Hepatocyte (in vitro differentiated cells): ENCODE data around the gene MPV17. TPM values are rescaled to one million over a fixed set of nuclear protein-coding genes. Genes with fewer than 3 reads are reported as not detected.
"Not testable (repeated sequence)": the region's sequence is repeated elsewhere in the genome, so short reads cannot be mapped to it uniquely, and the experiment has no call there.

Experiments
- DNase-seq: peaks from one replicate; pipeline ENCODE4 v3.0.0-alpha.2; 2016; ENCODE audit warnings: low spot score
- H2AFZ ChIP-seq: fragments of 200-600 bp; sonication (generic); 2 replicates; pipeline ENCODE4 v1.6.0; 2016; ENCODE audit warnings: antibody characterized with exemption, mild to moderate bottlenecking
- H3K27ac ChIP-seq: fragments of 200-600 bp; sonication (generic); 2 replicates; pipeline ENCODE4 v1.5.1; 2016; ENCODE audit warnings: mild to moderate bottlenecking
- H3K27me3 ChIP-seq: fragments of 200-600 bp; sonication (generic); 2 replicates; pipeline ENCODE4 v1.6.1; 2016
- H3K36me3 ChIP-seq: fragments of 200-600 bp; sonication (generic); replicated peaks from 2 replicates; pipeline ENCODE4 v1.5.1; 2016; ENCODE audit warnings: low read depth; ENCODE audit not compliant: insufficient read depth
- H3K4me1 ChIP-seq: fragments of 200-600 bp; sonication (generic); 2 replicates; pipeline ENCODE4 v1.5.1; 2016; ENCODE audit warnings: mild to moderate bottlenecking, moderate library complexity; ENCODE audit not compliant: insufficient read depth
- H3K4me2 ChIP-seq: fragments of 200-600 bp; sonication (generic); 2 replicates; pipeline ENCODE4 v1.6.0; 2016
- H3K4me3 ChIP-seq: fragments of 200-600 bp; sonication (generic); 2 replicates; pipeline ENCODE4 v1.5.1; 2016; ENCODE audit warnings: mild to moderate bottlenecking
- H3K79me2 ChIP-seq: fragments of 200-600 bp; sonication (generic); 2 replicates; pipeline ENCODE4 v1.6.0; 2017; ENCODE audit warnings: mild to moderate bottlenecking
- H3K9me2 ChIP-seq: fragments of 200-600 bp; sonication (generic); replicated peaks from 2 replicates; pipeline ENCODE4 v1.6.0; 2017; ENCODE audit warnings: mild to moderate bottlenecking; ENCODE audit not compliant: insufficient read depth
- H3K9me3 ChIP-seq: fragments of 200-600 bp; sonication (generic); 2 replicates; pipeline ENCODE4 v1.5.1; 2016; ENCODE audit warnings: low read depth, mild to moderate bottlenecking
- H4K20me1 ChIP-seq: fragments of 200-600 bp; sonication (generic); 2 replicates; pipeline ENCODE4 v1.6.0; 2016; ENCODE audit warnings: mild to moderate bottlenecking; ENCODE audit not compliant: insufficient read depth, poor library complexity, severe bottlenecking
- CTCF ChIP-seq: fragments of 200-600 bp; sonication (generic); IDR thresholded peaks from 2 replicates; pipeline ENCODE4 v1.5.1; 2016; ENCODE audit warnings: antibody characterized with exemption, mild to moderate bottlenecking; ENCODE audit not compliant: poor library complexity
- EZH2 ChIP-seq: fragments of 200-600 bp; sonication (generic); IDR thresholded peaks from 2 replicates; pipeline ENCODE4 v1.6.1; 2016; ENCODE audit warnings: antibody characterized with exemption, mild to moderate bottlenecking, borderline replicate concordance
- EZH2phosphoT487 ChIP-seq: fragments of 200-600 bp; sonication (generic); IDR thresholded peaks from one replicate; pipeline ENCODE4 v1.6.1; 2018; ENCODE audit warnings: antibody characterized with exemption, mild to moderate bottlenecking, low read depth, moderate library complexity; ENCODE audit not compliant: unreplicated experiment, severe bottlenecking
- WGBS: methylation state at CpG from one replicate; pipeline ENCODE4 v1.1.6; 2016; ENCODE audit warnings: low lambda C conversion rate; ENCODE audit errors: missing lambda C conversion rate; 5-methylcytosine and 5-hydroxymethylcytosine counted together
- polyA plus RNA-seq: library from polyadenylated mRNA; unstranded; fragments of >200 nt; fragmentation: Nextera tagmentation; extraction: Ambion mirVana; gene quantifications from 2 replicates; pipeline ENCODE4 v1.2.1, GENCODE V29; 2016
- total RNA-seq: library from RNA; depleted of rRNA; stranded (reverse); fragments of >200 nt; gene quantifications from 2 replicates; pipeline ENCODE4 v1.2.3, GENCODE V29; 2014

MPV17 gene
- total and polyA plus RNA-seq, 2 experiments from 2014 or later, result 71.4 to 111 TPM

GRCh38 chr2:27275211-27276150 lies 47.4 kb downstream of the MPV17 start, which contains the start of gene DNAJC5G:
Gene DNAJC5G (plus strand): TSS chr2:27275433. CDS start chr2:27276729, 1,296 bp downstream.
- Histone ChIP-seq H3K4me3 (no peak within 1 kb of the TSS), H3K9me2 (no peaks in the 10 kb centered on the region), H3K27ac (no peak within 1 kb of the TSS), H3K79me2 (no peaks in the 10 kb centered on the region), H3K4me1 (no peaks in the 10 kb centered on the region), H3K9me3 (no peaks in the 10 kb centered on the region), H2AFZ (no peak within 1 kb of the TSS), H3K27me3 (peaks cover 15% of the 10 kb centered on the region), H3K4me2 (no peak within 1 kb of the TSS), H4K20me1 (no peaks in the 10 kb centered on the region), H3K36me3 (no peaks in the 10 kb centered on the region)
- DNase-seq, result no peak
- TF ChIP-seq EZH2phosphoT487 (no peak), CTCF (no peak), EZH2 (no peak)
- whole genome bisulfite sequencing, result 85% methylated on average over 35 of the region's 39 CpGs

GRCh38 chr2:27272537-27273522 lies 50.1 kb downstream of the MPV17 start:
- WGBS, result 82% methylated on average over 15 of the region's 15 CpGs
- not testable (repeated sequence) for H3K27ac ChIP-seq, H4K20me1 ChIP-seq, H3K9me3 ChIP-seq, DNase-seq, H3K4me3 ChIP-seq, H3K4me2 ChIP-seq, H3K9me2 ChIP-seq, H3K4me1 ChIP-seq, H3K79me2 ChIP-seq, H2AFZ ChIP-seq, H3K36me3 ChIP-seq
- H3K27me3 ChIP-seq, result peaks cover 22% of the 10 kb centered on the region

GRCh38 chr2:27271631-27272340 lies 51.1 kb downstream of the MPV17 start:
- no peaks in the 10 kb centered on the region for H3K36me3 ChIP-seq

More at GRCh38 chr2:27271631-27272340, 51.1 kb downstream of the MPV17 start:
- Histone ChIP-seq H3K79me2 (no peaks in the 10 kb centered on the region), H3K4me2 (no peak overlapping the region), H2AFZ (no peak overlapping the region), H3K9me2 (no peaks in the 10 kb centered on the region), H3K27me3 (peaks cover 26% of the 10 kb centered on the region), H4K20me1 (no peaks in the 10 kb centered on the region), H3K4me3 (no peak overlapping the region), H3K27ac (no peak overlapping the region), H3K4me1 (no peaks in the 10 kb centered on the region), H3K9me3 (no peaks in the 10 kb centered on the region)
- TF ChIP-seq EZH2 (no peak), EZH2phosphoT487 (no peak), CTCF (no peak)
- 32% methylated on average over 11 of the region's 11 CpGs for WGBS
- DNase-seq, result no peak
